AG20443 (cell line): Measurements from ENCODE around the gene ESPNL.

ENCODE experiments used
- DNase-seq: peaks from one replicate; pipeline ENCODE4 v3.0.0; 2012; ENCODE audit warnings: low spot score, mixed read lengths

The ESPNL gene

GRCh38 chr2:238075397-238075796, 24.7 kb upstream of the ESPNL start:
- DNase-seq, result no peak

GRCh38 chr2:238077292-238077691, 22.8 kb upstream of the ESPNL start:
- DNase-seq, result no peak

GRCh38 chr2:238079874-238080327, 20.2 kb upstream of the ESPNL start:
- DNase-seq, result no peak

- DNase-seq, result no peak
Observed at GRCh38 chr2:238080518-238080917, 19.6 kb upstream of the ESPNL start.

- DNase-seq, result no peak
Observed at GRCh38 chr2:238081150-238081549, 19.0 kb upstream of the ESPNL start.

GRCh38 chr2:238081561-238081960, 18.6 kb upstream of the ESPNL start:
- no peak for DNase-seq

GRCh38 chr2:238082151-238082550, 18.0 kb upstream of the ESPNL start:
- no peak for DNase-seq

- DNase-seq, result no peak
Observed at GRCh38 chr2:238082827-238083226, 17.3 kb upstream of the ESPNL start.

- DNase-seq, result no peak
Observed at GRCh38 chr2:238083919-238084318, 16.2 kb upstream of the ESPNL start.

- DNase-seq, result no peak
Observed at GRCh38 chr2:238084761-238085160, 15.4 kb upstream of the ESPNL start.

- DNase-seq, result no peak
Observed at GRCh38 chr2:238085899-238086298, 14.2 kb upstream of the ESPNL start.

GRCh38 chr2:238087211-238087610, 12.9 kb upstream of the ESPNL start:
- DNase-seq, result no peak

GRCh38 chr2:238090887-238091286, 9.3 kb upstream of the ESPNL start:
- DNase-seq, result no peak

- no peak for DNase-seq
Observed at GRCh38 chr2:238091436-238092060, 8.6 kb upstream of the ESPNL start.

GRCh38 chr2:238092486-238093035, 7.6 kb upstream of the ESPNL start:
- DNase-seq, result peak; percentile 13

- DNase-seq, result peak; percentile 6
Observed at GRCh38 chr2:238093181-238094140, 6.7 kb upstream of the ESPNL start.

- DNase-seq, result peak; percentile 5
Observed at GRCh38 chr2:238094438-238095022, 5.6 kb upstream of the ESPNL start.

- DNase-seq, result peak; percentile 11
Observed at GRCh38 chr2:238095143-238095542, 5.0 kb upstream of the ESPNL start.

GRCh38 chr2:238096311-238097011, 3.7 kb upstream of the ESPNL start:
- DNase-seq, result peak; percentile 8

- peak; percentile 9 for DNase-seq
Observed at GRCh38 chr2:238097201-238097987, 2.7 kb upstream of the ESPNL start.
